HepG2 (cell line): ENCODE results near the gene RPS6KA5. TPM values are rescaled to one million over a fixed set of nuclear protein-coding genes. Genes with fewer than 3 reads are reported as not detected.

Experiments used
- ATAC-seq: fragments of 200-7000 bp; cut with Tn5 transposase; 3 replicates; pipeline ENCODE4 v1.9.1; 2020; ENCODE audit warnings: mild to moderate bottlenecking, moderate library complexity
- BruUV-seq: library from RNA; stranded (reverse); fragments of 400-500 nt; replicated peaks from 2 replicates; lab custom pipeline; 2021; lab: Mats Ljungman, UMichigan
- CTCF ChIA-PET: fragments of 300-600 bp; formaldehyde crosslinking; extraction: SDS; loops from one replicate; lab custom pipeline; 2021; ENCODE audit warnings: low total read pairs, inconsistent platforms, low intra/inter-chr PET ratio; lab: Yijun Ruan, JAX
- POLR2A ChIA-PET: fragments of 350-600 bp; sonication (Branson Sonifier 250); formaldehyde crosslinking; loops from one replicate; lab custom pipeline; 2020; ENCODE audit warnings: antibody characterized with exemption, inconsistent platforms; lab: Yijun Ruan, JAX
- DNase-seq: peaks from one replicate; pipeline ENCODE4 v3.0.0-alpha.2; 2015; ENCODE audit warnings: low spot score
- FAIRE-seq: peaks from 3 replicates; lab custom pipeline; 2011; peaks lifted over from hg19 to GRCh38; lab: Jason Lieb, UNC
- H2AFZ ChIP-seq: one replicate; pipeline ENCODE4 v1.6.1; 2011; ENCODE audit warnings: low read length, inconsistent platforms
- H3K27ac ChIP-seq: fragments of 300-600 bp; 3 replicates; pipeline ENCODE4 v1.8.0; 2011; ENCODE audit warnings: mixed run types, mild to moderate bottlenecking, mixed read lengths, low read length, inconsistent platforms; ENCODE audit not compliant: insufficient read depth; ENCODE audit errors: extremely low read length
- H3K27me3 ChIP-seq, 2 experiments: fragments of 200-600 bp in 1 of 2; 2 replicates in 1 of 2; 3 replicates in 1 of 2; pipeline versions ENCODE4 v1.6.0 to v1.8.0; 2011; ENCODE audit warnings: low read length in 2 of 2, mild to moderate bottlenecking in 2 of 2, moderate library complexity in 2 of 2, inconsistent platforms in 1 of 2; ENCODE audit not compliant: insufficient read depth in 2 of 2, control insufficient read depth in 1 of 2
- H3K36me3 ChIP-seq, 2 experiments: fragments of 200-600 bp in 1 of 2; replicated peaks in 1 of 2; 2 replicates in 1 of 2; 3 replicates in 1 of 2; pipeline versions ENCODE4 v1.5.1 to v1.8.0; 2011; ENCODE audit warnings: low read length in 2 of 2, inconsistent platforms in 1 of 2; ENCODE audit not compliant: insufficient read depth in 2 of 2, control insufficient read depth in 1 of 2
- H3K4me1 ChIP-seq: 2 replicates; pipeline ENCODE4 v1.5.1; 2012; ENCODE audit warnings: low read length, inconsistent platforms; ENCODE audit not compliant: insufficient read depth
- H3K4me2 ChIP-seq: 2 replicates; pipeline ENCODE4 v1.6.0; 2011; ENCODE audit warnings: low read depth, low read length, inconsistent platforms
- H3K4me3 ChIP-seq, 3 experiments: fragments of 200-600 bp in 1 of 3; sonication (generic), shearing (Covaris generic) in 1 of 3; replicated peaks in 1 of 3; 2 replicates each; pipeline ENCODE4 v1.5.1; 2011 to 2016; ENCODE audit warnings: low read length in 3 of 3, inconsistent platforms in 2 of 3, low read depth in 2 of 3, mild to moderate bottlenecking in 2 of 3, control low read depth in 1 of 3, mixed read lengths in 1 of 3; ENCODE audit not compliant: insufficient read depth in 1 of 3
- H3K79me2 ChIP-seq: one replicate; pipeline ENCODE4 v1.6.1; 2011; ENCODE audit warnings: low read length, inconsistent platforms; ENCODE audit not compliant: insufficient read depth
- H3K9ac ChIP-seq: 2 replicates; pipeline ENCODE4 v1.6.0; 2011; ENCODE audit warnings: mild to moderate bottlenecking, low read depth, low read length, inconsistent platforms; ENCODE audit not compliant: insufficient read depth
- H3K9me3 ChIP-seq: 2 replicates; pipeline ENCODE4 v1.5.1; 2012; ENCODE audit warnings: mild to moderate bottlenecking, low read length
- H4K20me1 ChIP-seq: 2 replicates; pipeline ENCODE4 v1.6.0; 2011; ENCODE audit warnings: inconsistent platforms, mild to moderate bottlenecking, low read length, moderate library complexity; ENCODE audit not compliant: insufficient read depth
- CSRNP1 ChIP-seq: sonication (generic); formaldehyde crosslinking; IDR thresholded peaks from 2 replicates; pipeline ENCODE4 v1.8.1; 2023; ENCODE audit warnings: mild to moderate bottlenecking, missing genetic modification reagents
- DR1 ChIP-seq: sonication (generic); formaldehyde crosslinking; IDR thresholded peaks from 2 replicates; pipeline ENCODE4 v1.8.0; 2021; ENCODE audit warnings: mild to moderate bottlenecking, missing genetic modification reagents, inconsistent platforms
- FOSL1 ChIP-seq: sonication (generic); formaldehyde crosslinking; IDR thresholded peaks from 2 replicates; pipeline ENCODE4 v1.9.0; 2021; ENCODE audit warnings: missing genetic modification reagents, borderline replicate concordance
- FOXA1 ChIP-seq, 2 experiments: fragments of 450-650 bp in 1 of 2; sonication (generic) in 1 of 2; formaldehyde crosslinking in 1 of 2; IDR thresholded peaks; 2 replicates each; pipeline versions ENCODE4 v1.4.0 to v1.6.1; 2016 to 2020; ENCODE audit warnings: missing genetic modification reagents in 1 of 2
- KAT7 ChIP-seq: IDR thresholded peaks from 2 replicates; pipeline ENCODE4 v1.6.1; 2018; ENCODE audit warnings: borderline replicate concordance, missing compliant biosample characterization
- MATR3 ChIP-seq: sonication (generic); formaldehyde crosslinking; IDR thresholded peaks from 2 replicates; pipeline ENCODE4 v1.4.0; 2020; ENCODE audit warnings: missing genetic modification reagents
- MED8 ChIP-seq: sonication (generic); formaldehyde crosslinking; IDR thresholded peaks from 2 replicates; pipeline ENCODE4 v1.8.1; 2023; ENCODE audit warnings: mild to moderate bottlenecking, missing genetic modification reagents; ENCODE audit not compliant: insufficient replicate concordance
- MYC ChIP-seq: sonication (generic); formaldehyde crosslinking; IDR thresholded peaks from 2 replicates; pipeline ENCODE4 v1.9.0; 2021; ENCODE audit warnings: missing genetic modification reagents, borderline replicate concordance
- RAD21 ChIP-seq: fragments of 450-650 bp; formaldehyde crosslinking; IDR thresholded peaks from 2 replicates; pipeline ENCODE4 v1.5.0; 2020; ENCODE audit warnings: mild to moderate bottlenecking
- SATB2 ChIP-seq: sonication (generic); formaldehyde crosslinking; IDR thresholded peaks from 2 replicates; pipeline ENCODE4 v1.5.0; 2020; ENCODE audit warnings: missing genetic modification reagents
- SIX1 ChIP-seq: sonication (generic); formaldehyde crosslinking; IDR thresholded peaks from 2 replicates; pipeline ENCODE4 v1.4.0; 2020; ENCODE audit warnings: missing genetic modification reagents, borderline replicate concordance
- ZC3H4 ChIP-seq: sonication (generic); formaldehyde crosslinking; IDR thresholded peaks from 2 replicates; pipeline ENCODE4 v1.4.0; 2020; ENCODE audit warnings: missing genetic modification reagents, borderline replicate concordance
- ZKSCAN1 ChIP-seq: fragments of 150-350 bp; IDR thresholded peaks from 2 replicates; pipeline ENCODE4 v1.6.1; 2014; ENCODE audit warnings: low read length
- ZNF337 ChIP-seq: sonication (generic); formaldehyde crosslinking; IDR thresholded peaks from 2 replicates; pipeline ENCODE4 v1.5.1; 2020; ENCODE audit warnings: missing genetic modification reagents, low read depth, mild to moderate bottlenecking, borderline replicate concordance
- ZNF710 ChIP-seq: sonication (generic); formaldehyde crosslinking; IDR thresholded peaks from 2 replicates; pipeline ENCODE4 v1.5.0; 2020; ENCODE audit warnings: mild to moderate bottlenecking, missing genetic modification reagents, borderline replicate concordance
- WGBS: methylation state at CpG from one replicate; pipeline ENCODE4 v1.1.6; 2017; ENCODE audit warnings: low lambda C conversion rate; 5-methylcytosine and 5-hydroxymethylcytosine counted together
- in situ Hi-C: cut with HindIII; loops from 2 replicates; pipeline ENCODE4 v1.10.0; 2017; ENCODE audit warnings: low pct_unique_long_range_greater_than_20kb; ENCODE audit not compliant: extremely low pct_ligation_motif_present
- intact Hi-C: fragments of 100-400 bp; cut with micrococcal nuclease; formaldehyde crosslinking; loops from one replicate; pipeline ENCODE4 v1.10.0; 2022; ENCODE audit not compliant: unreplicated experiment
- polyA plus RNA-seq, 8 experiments: library from polyadenylated mRNA; depleted of rRNA in 3 of 8; stranded (reverse) in 7 of 8; unstranded in 1 of 8; fragments of >200 nt; fragmentation: Illumina TruSeq in 4 of 8; extraction: Trizol in 4 of 8; gene quantifications; 2 replicates each; pipeline versions ENCODE4 v1.2.1 to v1.2.3, GENCODE V29; 2011 to 2016; ENCODE audit warnings: low read depth in 4 of 8, missing spikeins in 1 of 8, mixed read lengths in 1 of 8; ENCODE audit not compliant: insufficient read depth in 1 of 8
- total RNA-seq, 5 experiments: library from RNA; depleted of rRNA; stranded (reverse); fragments of >200 nt; fragmentation: Illumina TruSeq; extraction: Trizol; gene quantifications; 2 replicates each; pipeline ENCODE4 v1.2.3, GENCODE V29; 2016; ENCODE audit warnings: low read depth in 1 of 5

The RPS6KA5 gene
- total and polyA plus RNA-seq, 2 of the 13 experiments (the other 11 are each of a cell fraction or from before 2014, with no cell fraction given), result 0.50 to 0.58 TPM

GRCh38 chr14:90897022-90897421, 163.4 kb downstream of the RPS6KA5 start (continued):
- TF ChIP-seq ZNF710 (CRISPR knock-in tag) (no peak), ZNF337 (no peak), KAT7 (CRISPR knock-in tag) (no peak), MYC (CRISPR knock-in tag) (no peak), FOXA1 (IDR thresholded peaks at IDR 0.05) (no peak), FOXA1 (CRISPR knock-in tag; IDR thresholded peaks at IDR 0.05) (no peak)

- ATAC-seq (no peak), FAIRE-seq (no peak), DNase-seq (no peak)
- 81% methylated on average over 6 of the region's 6 CpGs for WGBS
- POLR2A ChIA-PET, result no interaction called here
- H2AFZ ChIP-seq, result no peak overlapping the region
- no peaks in the 10 kb centered on the region for H3K4me1 ChIP-seq
- in situ Hi-C loops, result no loop called here
- no peaks in the 10 kb centered on the region for H3K36me3 ChIP-seq
- BruUV-seq, result no TSS peak
- H3K4me2 ChIP-seq, result no peak overlapping the region
- no peaks in the 10 kb centered on the region for H3K27me3 ChIP-seq
- no peaks in the 10 kb centered on the region for H3K9me3 ChIP-seq
- H4K20me1 ChIP-seq, result no peaks in the 10 kb centered on the region
- H3K79me2 ChIP-seq, result no peaks in the 10 kb centered on the region
- no peak overlapping the region for H3K4me3 ChIP-seq
- intact Hi-C loops, result no loop called here
- H3K9ac ChIP-seq, result no peak overlapping the region
- CTCF ChIA-PET, result no interaction called here
- no peak overlapping the region for H3K27ac ChIP-seq
- TF ChIP-seq CSRNP1 (CRISPR knock-in tag), result no peak
- TF ChIP-seq MED8, result no peak
- no peak for TF ChIP-seq DR1
- TF ChIP-seq SATB2 (CRISPR knock-in tag), result no peak
- no peak for TF ChIP-seq RAD21
- no peak for TF ChIP-seq FOSL1
- TF ChIP-seq MATR3 (CRISPR knock-in tag), result no peak
- no peak for TF ChIP-seq ZKSCAN1
- TF ChIP-seq ZC3H4 (CRISPR knock-in tag), result no peak
- no peak for TF ChIP-seq SIX1 (CRISPR knock-in tag)
Measured at GRCh38 chr14:90894241-90894640, 166.2 kb downstream of the RPS6KA5 start.
